Heart left ventricle (tissue), 16 donors: ENCODE results near the gene ZDHHC4. TPM values are rescaled to one million over a fixed set of nuclear protein-coding genes. Genes with fewer than 3 reads are reported as not detected.

Experiments
- ATAC-seq, 4 donors: fragments of 200-7000 bp; cut with Tn5 transposase; one replicate each; pipeline ENCODE4 v1.9.1; 2020 to 2022; ENCODE audit warnings: moderate library complexity in 4 of 4, mild to moderate bottlenecking in 3 of 4, moderate number of reproducible peaks in 1 of 4
- DNase-seq, 5 donors: peaks; one replicate each; pipeline ENCODE4 v3.0.0-alpha.2; 2020
- H3K27ac ChIP-seq, 12 donors: fragments of 200-600 bp; sonication (generic) in 4 of 12; one replicate each; pipeline versions ENCODE4 v1.5.0 to v1.8.0; 2016 to 2022; ENCODE audit warnings: mild to moderate bottlenecking in 2 of 12
- H3K27me3 ChIP-seq, 9 donors: fragments of 200-600 bp; sonication (generic) in 2 of 9; one replicate each; pipeline versions ENCODE4 v1.5.1 to v1.8.0; 2016 to 2022; ENCODE audit warnings: mild to moderate bottlenecking in 3 of 9
- H3K36me3 ChIP-seq, 9 donors: fragments of 200-600 bp; sonication (generic) in 2 of 9; one replicate each; pipeline versions ENCODE4 v1.5.0 to v1.8.0; 2018 to 2022; ENCODE audit warnings: mild to moderate bottlenecking in 2 of 9
- H3K4me1 ChIP-seq, 12 donors: fragments of 200-600 bp; sonication (generic) in 4 of 12; one replicate each; pipeline versions ENCODE4 v1.5.0 to v1.8.0; 2016 to 2022; ENCODE audit warnings: mild to moderate bottlenecking in 3 of 12
- H3K4me3 ChIP-seq, 12 donors: fragments of 200-600 bp; sonication (generic) in 4 of 12; one replicate each; pipeline versions ENCODE4 v1.5.0 to v1.8.0; 2017 to 2022; ENCODE audit warnings: mild to moderate bottlenecking in 9 of 12, moderate library complexity in 4 of 12
- H3K9me3 ChIP-seq, 12 donors: fragments of 200-600 bp; sonication (generic) in 4 of 12; one replicate each; pipeline versions ENCODE4 v1.5.0 to v1.8.0; 2016 to 2022; ENCODE audit warnings: mild to moderate bottlenecking in 1 of 12
- CTCF ChIP-seq, 12 donors: fragments of 200-600 bp; sonication (generic) in 4 of 12; IDR thresholded peaks; one replicate each; pipeline versions ENCODE4 v1.5.0 to v1.8.0; 2018 to 2022; ENCODE audit warnings: antibody characterized with exemption in 12 of 12, mild to moderate bottlenecking in 5 of 12
- POLR2A ChIP-seq, 2 donors: fragments of 450-650 bp; IDR thresholded peaks; one replicate each; pipeline ENCODE4 v1.6.1; 2017; ENCODE audit warnings: antibody characterized with exemption in 2 of 2, mild to moderate bottlenecking in 2 of 2, moderate library complexity in 2 of 2
- WGBS, 4 donors: extraction: QIAGEN DNeasy Blood & Tissue Kit in 2 of 4; methylation state at CpG; one replicate each; pipeline versions ENCODE4 v1.1.5 to v1.1.7; 2013 to 2018; 5-methylcytosine and 5-hydroxymethylcytosine counted together
- intact Hi-C, 10 donors: fragments of 100-400 bp; cut with DNase I; formaldehyde crosslinking; loops; one replicate each; pipeline versions ENCODE4 v1.11.1 to v1.14.2; 2022
- polyA plus RNA-seq, 2 donors: library from polyadenylated mRNA; stranded (reverse); fragments of 200-250 nt; gene quantifications; one replicate each; pipeline ENCODE4 v1.2.3, GENCODE V29; 2013
- total RNA-seq, 9 donors: library from RNA; depleted of rRNA in 2 of 9; stranded (reverse); fragments of >200 nt in 2 of 9; fragmentation: NEBNext Ultra II Directional in 3 of 9; extraction: Animal tissue kit (Norgen Biotek cat#: 25700) in 3 of 9; gene quantifications; one replicate each; pipeline versions ENCODE4 v1.1.0 to v1.2.4, GENCODE V29; 2016 to 2023
- donor health status: ischemic (EF 13 %, LVEDD 7.1; RV severe dilation, severe dysfunction).
- donor health status: healthy with polysubstance abuse.
- donor health status: DM: no; HTN: yes; CAD: no.
- donor health status: DM: no; HTN: no; CAD: no.
- donor health status: ischemic (EF 25% LVEDD 6.9; RV normal size, moderate dysfunction).
- donor health status: ischemic (EF 25% LVEDD 5.7; RV mildly dilated, moderate dysfunction).
- donor health status: healthy.
- donor health status: DM: yes; HTN: yes; CAD: no.
- donor health status: ischemic (EF 35%, LVEDD 5.7; RV mildly dilated, moderate dysfunction).
- donor health status: nonischemic (EF 11% LVEDD 7.7; RV severe dilation, severe dysfunction).
- donor health status: DM: yes; HTN: yes; CAD: no.
- donor health status: PGD.
- donor health status: ischemic (EF 29% LVEDD 5.4; RV normal size, mild dysfunction).
- donor health status: nonischemic (EF 23%, LVEDD 6.1; RV moderate dilation, normal function).

Gene ZDHHC4
- total and polyA plus RNA-seq, 11 donors = 26.2 to 48.4 (median 37.8) TPM

GRCh38 chr7:6637544-6638229, 60.4 kb downstream of the ZDHHC4 start:
- peaks cover 0 to 21% (median 14%) of the 10 kb centered on the region in 9 donors for H3K36me3 ChIP-seq
- peak in 3 of 5 donors; percentile 30 to 44 (median 37) for DNase-seq
- no peaks in the 10 kb centered on the region for H3K9me3 ChIP-seq
- TF ChIP-seq POLR2A (IDR thresholded peaks at IDR 0.05) = no peak
- TF ChIP-seq CTCF (IDR thresholded peaks at IDR 0.05) = peak in 9 of 12 donors; percentile 8 to 42 (median 24)
- intact Hi-C loops = loop anchor here in 1 of 10 donors (5.0 kb wide), 2 partner anchors 70 to 90 kb away; partner anchors contain the start of gene ZNF12
- H3K4me1 ChIP-seq = peaks cover 0 to 31% (median 17%) of the 10 kb centered on the region in 12 donors
- 2 to 5% (median 2%) methylated on average over 15 to 60 of the region's 60 CpGs for WGBS, 4 donors
- peak; percentile 10 to 56 (median 42) for ATAC-seq
- peak overlapping the region; percentile 66 to 99 (median 92) for H3K4me3 ChIP-seq
- no peaks in the 10 kb centered on the region for H3K27me3 ChIP-seq
- H3K27ac ChIP-seq = peak overlapping the region in 11 of 12 donors; percentile 41 to 76 (median 63)

Other genes with a start within 250 kb of the ZDHHC4 start
- 10 to 100 TPM; 17.2 to 31.2 (median 21.9) TPM for gene FAM220A, start 228.5 kb upstream of the ZDHHC4 start, total RNA-seq
- gene FAM220A, start 228.5 kb upstream of the ZDHHC4 start, polyA plus RNA-seq = 10 to 100 TPM; 18.2 TPM
- 100 to 1,000 TPM in 8 of 9 donors, 10 to 100 TPM in 1; 83.7 to 189 (median 153) TPM for gene RAC1, start 202.9 kb upstream of the ZDHHC4 start, total RNA-seq
- 100 to 1,000 TPM; 117 to 153 TPM for gene RAC1, start 202.9 kb upstream of the ZDHHC4 start, polyA plus RNA-seq
- gene DAGLB, start 129.5 kb upstream of the ZDHHC4 start, total RNA-seq = 10 to 100 TPM in 3 of 9 donors, 1 to 10 TPM in 6; 5.3 to 14.7 (median 7.4) TPM
- 10 to 100 TPM in 1 of 2 donors, 1 to 10 TPM in 1; 4.1 to 17.2 TPM for gene DAGLB, start 129.5 kb upstream of the ZDHHC4 start, polyA plus RNA-seq
- 10 to 100 TPM; 35.8 to 86.5 (median 51.1) TPM for gene KDELR2, start 93.3 kb upstream of the ZDHHC4 start, total RNA-seq
- gene KDELR2, start 93.3 kb upstream of the ZDHHC4 start, polyA plus RNA-seq = 10 to 100 TPM; 29.1 to 96.6 TPM
- gene GRID2IP, start 26.0 kb upstream of the ZDHHC4 start, total RNA-seq = under 1 TPM in 3 of 9 donors, not detected in 6; 0.08 to 0.16 (median 0.08) TPM
- gene GRID2IP, start 26.0 kb upstream of the ZDHHC4 start, polyA plus RNA-seq = under 1 TPM in 1 of 2 donors, not detected in 1; 0.01 TPM
- 10 to 100 TPM; 11.7 to 22.7 (median 15.3) TPM for gene INTS15, start 12.6 kb downstream of the ZDHHC4 start, total RNA-seq
- 10 to 100 TPM in 1 of 2 donors, 1 to 10 TPM in 1; 7.1 to 15.6 TPM for gene INTS15, start 12.6 kb downstream of the ZDHHC4 start, polyA plus RNA-seq
- gene ZNF853, start 38.2 kb downstream of the ZDHHC4 start, total RNA-seq = 10 to 100 TPM in 8 of 9 donors, 1 to 10 TPM in 1; 6.6 to 27.8 (median 11.8) TPM
- gene ZNF853, start 38.2 kb downstream of the ZDHHC4 start, polyA plus RNA-seq = 1 to 10 TPM; 3.1 to 5.7 TPM
- 10 to 100 TPM; 11.0 to 22.9 (median 14.5) TPM for gene ZNF316, start 59.9 kb downstream of the ZDHHC4 start, total RNA-seq
- 10 to 100 TPM; 11.4 to 13.5 TPM for gene ZNF316, start 59.9 kb downstream of the ZDHHC4 start, polyA plus RNA-seq
- 10 to 100 TPM; 11.4 to 20.1 (median 15.0) TPM for gene ZNF12, start 129.5 kb downstream of the ZDHHC4 start, total RNA-seq
- gene ZNF12, start 129.5 kb downstream of the ZDHHC4 start, polyA plus RNA-seq = 10 to 100 TPM in 1 of 2 donors, 1 to 10 TPM in 1; 6.4 to 11.0 TPM
- gene RSPH10B2, start 176.6 kb downstream of the ZDHHC4 start, total RNA-seq = not detected
- not detected for gene RSPH10B2, start 176.6 kb downstream of the ZDHHC4 start, polyA plus RNA-seq
- 10 to 100 TPM; 12.8 to 42.2 (median 24.4) TPM for gene CCZ1B, start 248.8 kb downstream of the ZDHHC4 start, total RNA-seq
- 10 to 100 TPM; 22.8 to 23.8 TPM for gene CCZ1B, start 248.8 kb downstream of the ZDHHC4 start, polyA plus RNA-seq